SK-N-SH (cell line): ENCODE results near the gene LGALS3BP. TPM values are rescaled to one million over a fixed set of nuclear protein-coding genes. Genes with fewer than 3 reads are reported as not detected.

Source experiments
- CTCF ChIA-PET: fragments of 300-600, 350-600 bp; formaldehyde crosslinking; extraction: SDS; loops from one replicate; lab custom pipeline; 2021; lab: Yijun Ruan, JAX
- POLR2A ChIA-PET: fragments of 350-600 bp; sonication (Branson Sonifier 250); formaldehyde crosslinking; extraction: SDS; loops from one replicate; lab custom pipeline; 2020; ENCODE audit warnings: antibody characterized with exemption, inconsistent platforms; lab: Yijun Ruan, JAX
- DNase-seq: peaks from one replicate; pipeline ENCODE4 v3.0.0; 2012
- H2AFZ ChIP-seq: fragments of 200-600 bp; sonication (generic); 2 replicates; pipeline ENCODE4 v1.8.1; 2016; ENCODE audit warnings: antibody characterized with exemption, mild to moderate bottlenecking, low read depth
- H3F3A ChIP-seq: fragments of 200-600 bp; sonication (generic); replicated peaks from 2 replicates; pipeline ENCODE3; 2016; ENCODE audit warnings: antibody characterized with exemption, mild to moderate bottlenecking; ENCODE audit not compliant: insufficient read depth
- H3K27ac ChIP-seq, 2 experiments: fragments of 200-500 bp in 1 of 2; fragments of 200-600 bp in 1 of 2; sonication (Bioruptor generic) in 1 of 2; sonication (generic), shearing (Covaris generic) in 1 of 2; 2 replicates each; pipeline versions ENCODE4 v1.5.1 to v1.6.1; 2014 to 2016; ENCODE audit warnings: low read depth in 2 of 2, inconsistent platforms in 1 of 2, low read length in 1 of 2, mild to moderate bottlenecking in 1 of 2, mixed read lengths in 1 of 2
- H3K27me3 ChIP-seq: fragments of 200-600 bp; sonication (generic), shearing (Covaris generic); 2 replicates; pipeline ENCODE4 v1.6.1; 2016; ENCODE audit warnings: mixed run types; ENCODE audit not compliant: insufficient read depth
- H3K36me3 ChIP-seq, 2 experiments: fragments of 200-500 bp in 1 of 2; fragments of 200-600 bp in 1 of 2; sonication (Bioruptor generic) in 1 of 2; sonication (generic) in 1 of 2; replicated peaks in 1 of 2; 2 replicates each; pipeline versions ENCODE3 to v1.5.1; 2014 to 2016; ENCODE audit warnings: low read length in 1 of 2, mild to moderate bottlenecking in 1 of 2; ENCODE audit not compliant: insufficient read depth in 2 of 2, control insufficient read depth in 1 of 2
- H3K4me1 ChIP-seq, 2 experiments: fragments of 200-500 bp in 1 of 2; fragments of 200-600 bp in 1 of 2; sonication (Bioruptor generic) in 1 of 2; sonication (generic), shearing (Covaris generic) in 1 of 2; 2 replicates each; pipeline versions ENCODE4 v1.5.1 to v1.6.1; 2014 to 2016; ENCODE audit warnings: low read depth in 1 of 2, low read length in 1 of 2, mixed run types in 1 of 2; ENCODE audit not compliant: insufficient read depth in 2 of 2, control insufficient read depth in 1 of 2
- H3K4me2 ChIP-seq: fragments of 200-600 bp; sonication (generic), shearing (Covaris generic); 2 replicates; pipeline ENCODE4 v1.6.1; 2017; ENCODE audit warnings: mixed run types
- H3K4me3 ChIP-seq, 2 experiments: fragments of 200-500 bp in 1 of 2; fragments of 200-600 bp in 1 of 2; sonication (Bioruptor generic) in 1 of 2; sonication (generic), shearing (Covaris generic) in 1 of 2; 2 replicates each; pipeline versions ENCODE4 v1.5.1 to v1.8.1; 2014 to 2016; ENCODE audit warnings: low read depth in 2 of 2, inconsistent platforms in 1 of 2, low read length in 1 of 2, mild to moderate bottlenecking in 1 of 2, mixed read lengths in 1 of 2, moderate library complexity in 1 of 2
- H3K79me2 ChIP-seq: fragments of 200-600 bp; sonication (generic); 2 replicates; pipeline ENCODE4 v1.8.1; 2017; ENCODE audit warnings: mild to moderate bottlenecking; ENCODE audit not compliant: insufficient read depth
- H3K9ac ChIP-seq: fragments of 200-600 bp; sonication (generic); 2 replicates; pipeline ENCODE4 v1.6.1; 2017; ENCODE audit warnings: mixed run types
- H3K9me2 ChIP-seq: fragments of 200-600 bp; sonication (generic); 2 replicates; pipeline ENCODE4 v1.6.1; 2017; ENCODE audit warnings: mixed run types
- H3K9me3 ChIP-seq: fragments of 200-600 bp; sonication (generic); 2 replicates; pipeline ENCODE4 v1.6.1; 2017; ENCODE audit warnings: mixed run types, mild to moderate bottlenecking, moderate library complexity
- H4K20me1 ChIP-seq: fragments of 200-600 bp; sonication (generic); 2 replicates; pipeline ENCODE4 v1.6.1; 2017; ENCODE audit warnings: mild to moderate bottlenecking, mixed run types; ENCODE audit not compliant: insufficient read depth
- ELF1 ChIP-seq: IDR thresholded peaks from 2 replicates; pipeline ENCODE4 v1.4.0; 2012
- FOXJ3 ChIP-seq: sonication (generic); formaldehyde crosslinking; IDR thresholded peaks from 2 replicates; pipeline ENCODE4 v1.5.1; 2020; ENCODE audit warnings: mild to moderate bottlenecking, missing genetic modification reagents
- FOXM1 ChIP-seq: IDR thresholded peaks from 2 replicates; pipeline ENCODE4 v1.4.0; 2012; ENCODE audit warnings: low read depth, mild to moderate bottlenecking
- GATA2 ChIP-seq: sonication (generic); formaldehyde crosslinking; IDR thresholded peaks from 2 replicates; pipeline ENCODE4 v1.5.0; 2020; ENCODE audit warnings: mild to moderate bottlenecking, missing genetic modification reagents
- NFIC ChIP-seq: IDR thresholded peaks from 2 replicates; pipeline ENCODE4 v1.4.0; 2012; ENCODE audit warnings: borderline replicate concordance
- NRF1 ChIP-seq: IDR thresholded peaks from 2 replicates; pipeline ENCODE4 v1.6.1; 2012; ENCODE audit warnings: low read depth, mild to moderate bottlenecking, low read length
- RAD21 ChIP-seq: IDR thresholded peaks from 2 replicates; pipeline ENCODE4 v1.6.1; 2012; ENCODE audit warnings: mild to moderate bottlenecking, low read length
- SIN3A ChIP-seq: IDR thresholded peaks from 2 replicates; pipeline ENCODE4 v1.6.1; 2012; ENCODE audit warnings: low read depth, mild to moderate bottlenecking, low read length, moderate library complexity, borderline replicate concordance
- USF1 ChIP-seq: IDR thresholded peaks from 2 replicates; pipeline ENCODE4 v1.4.0; 2012; ENCODE audit warnings: low read depth, borderline replicate concordance
- YY1 ChIP-seq: IDR thresholded peaks from 2 replicates; pipeline ENCODE4 v1.4.0; 2012; ENCODE audit warnings: low read depth, mild to moderate bottlenecking
- WGBS: methylation state at CpG from one replicate; pipeline ENCODE4 v1.1.6; 2017; ENCODE audit warnings: low lambda C conversion rate; 5-methylcytosine and 5-hydroxymethylcytosine counted together
- polyA plus RNA-seq, 3 experiments: library from polyadenylated mRNA; depleted of rRNA; stranded (reverse); fragments of >200 nt; gene quantifications; 2 replicates each; pipeline ENCODE4 v1.2.3, GENCODE V29; 2012
- TF ChIP-seq, protein P1 (sequence below): IDR thresholded peaks from 2 replicates; pipeline ENCODE4 v1.6.1; 2012; ENCODE audit warnings: mild to moderate bottlenecking, low read depth, low read length, moderate library complexity
- TF ChIP-seq, protein P2 (sequence below): IDR thresholded peaks from 2 replicates; pipeline ENCODE4 v1.4.0; 2012; ENCODE audit warnings: low read depth

The LGALS3BP gene
- polyA plus RNA-seq, 1 of the 3 experiments (the other 2 are of a cell fraction): 579 TPM

DNA sequence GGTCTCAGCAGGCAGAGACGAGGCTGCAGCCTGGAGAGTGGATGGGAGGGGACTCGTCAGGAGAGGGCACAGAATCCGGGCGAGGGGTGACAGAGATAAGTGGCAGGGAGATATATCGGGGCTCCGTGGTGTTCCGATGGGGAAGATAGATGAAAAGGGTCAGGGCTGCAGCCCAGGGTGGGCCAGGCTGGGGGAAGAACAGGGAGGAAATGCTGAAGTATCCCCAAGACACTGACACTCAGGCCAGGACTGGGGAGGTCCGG lies 2.1 kb downstream of the LGALS3BP start:
- no peak for DNase-seq
- peak overlapping the region in 1 of 2 experiments; percentile 56; a peak in 1 of 4 replicates for H3K27ac ChIP-seq
- POLR2A ChIA-PET: interaction anchor here (1.4 kb wide), 1 partner anchor 21 kb away, joined by 6 read pairs; no protein-coding TSS in a partner anchor
- no peaks in the 10 kb centered on the region; the same call in 1 of the 2 replicates for H4K20me1 ChIP-seq
- H3K79me2 ChIP-seq: peaks cover 29% of the 10 kb centered on the region
- WGBS: 92% methylated on average over 8 of the region's 8 CpGs
- CTCF ChIA-PET: interaction anchor here (0.9 to 26.0 kb wide), 10 partner anchors 9 to 134 kb away, joined by 3 to 458 read pairs (median 5); no protein-coding TSS in a partner anchor
- no peaks in the 10 kb centered on the region for H3K9me3 ChIP-seq
- peak overlapping the region in 1 of 2 experiments; percentile 44; a peak in 3 of 4 replicates for H3K4me3 ChIP-seq
- H3F3A ChIP-seq: peaks cover 15% of the 10 kb centered on the region
- no peak overlapping the region for H2AFZ ChIP-seq
- H3K9ac ChIP-seq: no peak overlapping the region
- no peaks in the 10 kb centered on the region for H3K27me3 ChIP-seq
- H3K4me2 ChIP-seq: peak overlapping the region; percentile 94
- H3K4me1 ChIP-seq: peaks cover 20 to 63% of the 10 kb centered on the region in 2 experiments; a peak in 3 of 4 replicates
- no peaks in the 10 kb centered on the region for H3K9me2 ChIP-seq
- TF ChIP-seq FOXM1 (no peak), RAD21 (no peak), SIN3A (no peak), ELF1 (no peak), NRF1 (no peak)
- TF ChIP-seq, protein P1, sequence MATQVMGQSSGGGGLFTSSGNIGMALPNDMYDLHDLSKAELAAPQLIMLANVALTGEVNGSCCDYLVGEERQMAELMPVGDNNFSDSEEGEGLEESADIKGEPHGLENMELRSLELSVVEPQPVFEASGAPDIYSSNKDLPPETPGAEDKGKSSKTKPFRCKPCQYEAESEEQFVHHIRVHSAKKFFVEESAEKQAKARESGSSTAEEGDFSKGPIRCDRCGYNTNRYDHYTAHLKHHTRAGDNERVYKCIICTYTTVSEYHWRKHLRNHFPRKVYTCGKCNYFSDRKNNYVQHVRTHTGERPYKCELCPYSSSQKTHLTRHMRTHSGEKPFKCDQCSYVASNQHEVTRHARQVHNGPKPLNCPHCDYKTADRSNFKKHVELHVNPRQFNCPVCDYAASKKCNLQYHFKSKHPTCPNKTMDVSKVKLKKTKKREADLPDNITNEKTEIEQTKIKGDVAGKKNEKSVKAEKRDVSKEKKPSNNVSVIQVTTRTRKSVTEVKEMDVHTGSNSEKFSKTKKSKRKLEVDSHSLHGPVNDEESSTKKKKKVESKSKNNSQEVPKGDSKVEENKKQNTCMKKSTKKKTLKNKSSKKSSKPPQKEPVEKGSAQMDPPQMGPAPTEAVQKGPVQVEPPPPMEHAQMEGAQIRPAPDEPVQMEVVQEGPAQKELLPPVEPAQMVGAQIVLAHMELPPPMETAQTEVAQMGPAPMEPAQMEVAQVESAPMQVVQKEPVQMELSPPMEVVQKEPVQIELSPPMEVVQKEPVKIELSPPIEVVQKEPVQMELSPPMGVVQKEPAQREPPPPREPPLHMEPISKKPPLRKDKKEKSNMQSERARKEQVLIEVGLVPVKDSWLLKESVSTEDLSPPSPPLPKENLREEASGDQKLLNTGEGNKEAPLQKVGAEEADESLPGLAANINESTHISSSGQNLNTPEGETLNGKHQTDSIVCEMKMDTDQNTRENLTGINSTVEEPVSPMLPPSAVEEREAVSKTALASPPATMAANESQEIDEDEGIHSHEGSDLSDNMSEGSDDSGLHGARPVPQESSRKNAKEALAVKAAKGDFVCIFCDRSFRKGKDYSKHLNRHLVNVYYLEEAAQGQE: no peak
- H3K36me3 ChIP-seq: peaks cover 0 to 25% of the 10 kb centered on the region in 2 experiments

GRCh38 chr17:78976907-78977680 lies 2.6 kb downstream of the LGALS3BP start:
- Histone ChIP-seq H3K9me3 (no peaks in the 10 kb centered on the region), H3K79me2 (peaks cover 29% of the 10 kb centered on the region), H3K27me3 (no peaks in the 10 kb centered on the region), H4K20me1 (no peaks in the 10 kb centered on the region; the same call in 1 of the 2 replicates), H3F3A (peaks cover 15% of the 10 kb centered on the region), H3K4me2 (peak overlapping the region; percentile 94), H2AFZ (no peak overlapping the region), H3K4me3 (peak overlapping the region in 1 of 2 experiments; percentile 44; a peak in 1 of 4 replicates), H3K36me3 (peaks cover 0 to 29% of the 10 kb centered on the region in 2 experiments), H3K9ac (no peak overlapping the region), H3K9me2 (no peaks in the 10 kb centered on the region), H3K27ac (peak overlapping the region in 1 of 2 experiments; percentile 56; a peak in 1 of 4 replicates), H3K4me1 (peaks cover 20 to 63% of the 10 kb centered on the region in 2 experiments; a peak in 3 of 4 replicates)
- ChIA-PET POLR2A (no interaction called here), CTCF (interaction anchor here (0.9 to 26.0 kb wide), 10 partner anchors 10 to 416 kb away, joined by 3 to 458 read pairs (median 5); no protein-coding TSS in a partner anchor)
- 82% methylated on average over 17 of the region's 20 CpGs for WGBS
- TF ChIP-seq USF1 (no peak), GATA2 (no peak), NFIC (no peak), YY1 (no peak), FOXJ3 (CRISPR knock-in tag) (no peak)
- TF ChIP-seq, protein P2, sequence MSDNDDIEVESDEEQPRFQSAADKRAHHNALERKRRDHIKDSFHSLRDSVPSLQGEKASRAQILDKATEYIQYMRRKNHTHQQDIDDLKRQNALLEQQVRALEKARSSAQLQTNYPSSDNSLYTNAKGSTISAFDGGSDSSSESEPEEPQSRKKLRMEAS: no peak
- DNase-seq: no peak
